ENCODE data around the gene G6PC3.

DNA sequence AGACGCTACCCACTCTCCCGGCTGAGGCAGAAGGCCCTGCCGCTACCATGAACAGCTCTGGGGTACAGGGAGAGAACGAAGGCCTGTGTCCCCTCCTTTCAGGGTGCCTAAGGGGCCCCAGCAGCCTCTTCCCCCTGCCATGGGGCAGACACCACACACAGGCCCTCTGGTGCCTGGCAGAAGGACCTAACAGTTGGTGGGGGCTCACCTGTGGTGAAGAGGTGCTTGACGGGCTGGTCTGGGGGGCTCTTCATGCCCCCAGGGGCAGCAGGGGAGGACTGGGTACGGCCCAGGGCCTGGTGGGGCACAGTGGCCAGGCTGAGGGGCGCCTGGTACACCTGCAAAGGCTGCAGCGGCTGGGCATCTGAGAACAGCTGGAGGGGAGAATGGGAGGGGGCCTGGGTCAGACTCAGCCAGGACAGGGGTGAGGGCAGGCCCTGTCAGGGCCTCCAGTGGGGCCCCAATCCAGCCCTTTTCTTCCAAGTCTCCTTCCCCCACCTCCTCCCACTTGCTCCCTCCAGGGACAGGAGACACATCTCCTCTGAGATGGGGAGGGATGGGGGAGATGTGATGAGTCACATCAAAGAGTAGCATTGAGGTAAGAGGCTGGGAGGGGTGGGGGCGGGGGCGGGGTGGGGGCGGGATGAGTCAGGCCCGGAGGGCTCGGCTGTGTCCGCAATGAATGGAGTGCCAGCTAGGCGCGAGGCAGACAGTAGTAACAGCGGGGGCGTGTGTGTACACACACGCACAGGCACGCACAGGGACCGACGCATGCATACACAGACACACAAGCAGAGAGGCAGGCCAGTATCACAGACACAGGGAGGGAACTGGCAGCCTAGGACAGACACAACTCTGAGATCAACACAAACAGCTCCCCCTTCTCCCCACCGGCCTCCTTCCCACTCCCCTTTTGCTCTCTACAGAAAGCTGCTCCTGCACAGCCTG is 16.1 kb downstream of the G6PC3 start:
- TF ChIP-seq EZH2 (IDR thresholded peaks at IDR 0.05), result no peak
- TF ChIP-seq, protein P1, sequence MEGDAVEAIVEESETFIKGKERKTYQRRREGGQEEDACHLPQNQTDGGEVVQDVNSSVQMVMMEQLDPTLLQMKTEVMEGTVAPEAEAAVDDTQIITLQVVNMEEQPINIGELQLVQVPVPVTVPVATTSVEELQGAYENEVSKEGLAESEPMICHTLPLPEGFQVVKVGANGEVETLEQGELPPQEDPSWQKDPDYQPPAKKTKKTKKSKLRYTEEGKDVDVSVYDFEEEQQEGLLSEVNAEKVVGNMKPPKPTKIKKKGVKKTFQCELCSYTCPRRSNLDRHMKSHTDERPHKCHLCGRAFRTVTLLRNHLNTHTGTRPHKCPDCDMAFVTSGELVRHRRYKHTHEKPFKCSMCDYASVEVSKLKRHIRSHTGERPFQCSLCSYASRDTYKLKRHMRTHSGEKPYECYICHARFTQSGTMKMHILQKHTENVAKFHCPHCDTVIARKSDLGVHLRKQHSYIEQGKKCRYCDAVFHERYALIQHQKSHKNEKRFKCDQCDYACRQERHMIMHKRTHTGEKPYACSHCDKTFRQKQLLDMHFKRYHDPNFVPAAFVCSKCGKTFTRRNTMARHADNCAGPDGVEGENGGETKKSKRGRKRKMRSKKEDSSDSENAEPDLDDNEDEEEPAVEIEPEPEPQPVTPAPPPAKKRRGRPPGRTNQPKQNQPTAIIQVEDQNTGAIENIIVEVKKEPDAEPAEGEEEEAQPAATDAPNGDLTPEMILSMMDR (IDR thresholded peaks at IDR 0.05), result no peak

Data from neural progenitor cell (in vitro differentiated cells).